CD4-positive, alpha-beta T cell (primary cell): ENCODE data around the gene USP15. TPM values are rescaled to one million over a fixed set of nuclear protein-coding genes. Genes with fewer than 3 reads are reported as not detected.

Experiments
- ATAC-seq: fragments of 200-7000 bp; cut with Tn5 transposase; one replicate; pipeline ENCODE4 v1.10.0; 2022; ENCODE audit warnings: mild to moderate bottlenecking; ENCODE audit not compliant: poor library complexity
- CTCF ChIA-PET: fragments of 350-600 bp; sonication (Branson Sonifier 250); formaldehyde crosslinking; loops from one replicate; lab custom pipeline; 2021; ENCODE audit warnings: antibody characterized with exemption, inconsistent platforms; lab: Charles Lee
- POLR2A ChIA-PET: fragments of 350-600 bp; sonication (Branson Sonifier 250); formaldehyde crosslinking; loops from one replicate; lab custom pipeline; 2021; ENCODE audit warnings: antibody characterized with exemption, inconsistent platforms; lab: Charles Lee
- DNase-seq, 14 experiments: peaks; one replicate each; pipeline ENCODE4 v3.0.0-alpha.2; 2013 to 2020; ENCODE audit warnings: mixed read lengths in 2 of 14
- H3K27ac ChIP-seq, 2 donors: one replicate each; pipeline versions ENCODE4 v1.5.1 to v1.7.0; 2013; ENCODE audit warnings: low read length in 2 of 2, low read depth in 1 of 2, mild to moderate bottlenecking in 1 of 2
- H3K27me3 ChIP-seq, 2 experiments: 1 replicate in 1 of 2; 2 replicates in 1 of 2; pipeline versions ENCODE4 v1.6.1 to v1.7.0; 2013; ENCODE audit warnings: low read length in 2 of 2, control low read depth in 1 of 2, mild to moderate bottlenecking in 1 of 2, moderate library complexity in 1 of 2; ENCODE audit not compliant: insufficient read depth in 2 of 2, control insufficient read depth in 1 of 2
- H3K36me3 ChIP-seq: one replicate; pipeline ENCODE4 v1.6.1; 2013; ENCODE audit warnings: low read length, control low read depth; ENCODE audit not compliant: insufficient read depth
- H3K4me1 ChIP-seq: one replicate; pipeline ENCODE4 v1.6.1; 2013; ENCODE audit warnings: low read length, control low read depth; ENCODE audit not compliant: insufficient read depth
- H3K4me3 ChIP-seq: one replicate; pipeline ENCODE4 v1.5.1; 2013; ENCODE audit warnings: mild to moderate bottlenecking, low read length, moderate library complexity
- H3K9me3 ChIP-seq, 2 experiments: 1 replicate in 1 of 2; 2 replicates in 1 of 2; pipeline versions ENCODE4 v1.6.1 to v1.7.0; 2013; ENCODE audit warnings: low read length in 2 of 2, mild to moderate bottlenecking in 2 of 2, control low read depth in 1 of 2, moderate library complexity in 1 of 2; ENCODE audit not compliant: control insufficient read depth in 1 of 2, insufficient read depth in 1 of 2
- H3K27ac Mint-ChIP-seq: one replicate; pipeline ENCODE4 v1.8.0; 2020; ENCODE audit warnings: mixed read lengths
- H3K27me3 Mint-ChIP-seq: one replicate; pipeline ENCODE4 v1.8.0; 2021; ENCODE audit warnings: mixed read lengths
- H3K36me3 Mint-ChIP-seq: one replicate; pipeline ENCODE4 v1.8.0; 2021; ENCODE audit warnings: low read depth, mixed read lengths
- H3K4me1 Mint-ChIP-seq: one replicate; pipeline ENCODE4 v1.8.0; 2021; ENCODE audit warnings: low read depth, mixed read lengths
- H3K4me3 Mint-ChIP-seq: one replicate; pipeline ENCODE4 v1.8.0; 2020; ENCODE audit warnings: mild to moderate bottlenecking, mixed read lengths
- H3K9me3 Mint-ChIP-seq: one replicate; pipeline ENCODE4 v1.8.0; 2020; ENCODE audit warnings: mixed read lengths
- CTCF ChIP-seq: fragments of 200-600 bp; IDR thresholded peaks from one replicate; pipeline ENCODE4 v1.8.0; 2022; ENCODE audit warnings: antibody characterized with exemption, mild to moderate bottlenecking
- intact Hi-C, 2 experiments: fragments of 100-400 bp; cut with DNase I in 1 of 2; cut with micrococcal nuclease in 1 of 2; formaldehyde crosslinking; loops; one replicate each; pipeline versions ENCODE4 v1.15.1 to v1.9.0; 2023 to 2025; cut with DNase I, micrococcal nuclease
- total RNA-seq, 174 experiments: library from RNA in 2 of 174; stranded (reverse) in 2 of 174; gene quantifications; one replicate each; pipeline ENCODE4 v1.2.3 and lab custom pipeline; 2021 to 2026

USP15 gene
- total RNA-seq, 2 experiments from 2014 or later = 212 to 218 TPM

- ATAC-seq (no peak), DNase-seq (peak in 2 of 14 experiments; percentile 15 to 37)
- H3K9me3 Mint-ChIP-seq = no peaks in the 10 kb centered on the region
- peaks cover 68% of the 10 kb centered on the region for H3K36me3 Mint-ChIP-seq
- Histone ChIP-seq H3K4me3 (no peak overlapping the region), H3K27ac (no peak overlapping the region), H3K27me3 (no peaks in the 10 kb centered on the region), H3K4me1 (no peaks in the 10 kb centered on the region), H3K9me3 (no peaks in the 10 kb centered on the region), H3K36me3 (peaks cover 52% of the 10 kb centered on the region)
- H3K27ac Mint-ChIP-seq = peak overlapping the region; percentile 41
- no peaks in the 10 kb centered on the region for H3K27me3 Mint-ChIP-seq
- no peak for TF ChIP-seq CTCF
- intact Hi-C loops = no loop called here
- peaks cover 52% of the 10 kb centered on the region for H3K4me1 Mint-ChIP-seq
- no peak overlapping the region for H3K4me3 Mint-ChIP-seq
- POLR2A ChIA-PET = no interaction called here
- CTCF ChIA-PET = interaction anchor here (1.2 kb wide), 1 partner anchor 66 kb away, joined by 3 read pairs; no protein-coding TSS in a partner anchor
These were observed 58.9 kb downstream of the USP15 start for GRCh38 chr12:62319058-62319457.

GRCh38 chr12:62320054-62320453, 59.9 kb downstream of the USP15 start:
- H3K36me3 ChIP-seq = peaks cover 58% of the 10 kb centered on the region
- no peaks in the 10 kb centered on the region for H3K4me1 ChIP-seq
- TF ChIP-seq CTCF = no peak
- Mint-ChIP-seq H3K4me3 (no peak overlapping the region), H3K4me1 (peaks cover 52% of the 10 kb centered on the region), H3K36me3 (peaks cover 72% of the 10 kb centered on the region), H3K9me3 (no peaks in the 10 kb centered on the region), H3K27me3 (no peaks in the 10 kb centered on the region), H3K27ac (no peak overlapping the region)
- H3K9me3 ChIP-seq = no peaks in the 10 kb centered on the region
- DNase-seq (no peak), ATAC-seq (no peak)
- H3K4me3 ChIP-seq = no peak overlapping the region
- H3K27ac ChIP-seq = no peak overlapping the region
- intact Hi-C loops = no loop called here
- POLR2A ChIA-PET = no interaction called here
- H3K27me3 ChIP-seq = no peaks in the 10 kb centered on the region
- CTCF ChIA-PET = no interaction called here

- ChIA-PET CTCF (no interaction called here), POLR2A (no interaction called here)
- no peaks in the 10 kb centered on the region for H3K9me3 Mint-ChIP-seq
- ATAC-seq (no peak), DNase-seq (no peak)
- H3K4me1 Mint-ChIP-seq = peaks cover 44% of the 10 kb centered on the region
- Histone ChIP-seq H3K27ac (no peak overlapping the region), H3K4me1 (no peaks in the 10 kb centered on the region), H3K4me3 (no peak overlapping the region), H3K27me3 (no peaks in the 10 kb centered on the region), H3K36me3 (peaks cover 61% of the 10 kb centered on the region), H3K9me3 (no peaks in the 10 kb centered on the region)
- no peak overlapping the region for H3K27ac Mint-ChIP-seq
- H3K27me3 Mint-ChIP-seq = no peaks in the 10 kb centered on the region
- H3K36me3 Mint-ChIP-seq = peaks cover 74% of the 10 kb centered on the region
- TF ChIP-seq CTCF = no peak
- intact Hi-C loops = no loop called here
- no peak overlapping the region for H3K4me3 Mint-ChIP-seq
These were observed 63.2 kb downstream of the USP15 start for GRCh38 chr12:62323386-62323785.
